Caco-2 (cell line): ENCODE measurements around the gene FITM2. TPM values are rescaled to one million over a fixed set of nuclear protein-coding genes. Genes with fewer than 3 reads are reported as not detected.
A peak's percentile ranks its signal among the peaks of the same experiment; 100 is the strongest.

Experiments
- BruUV-seq: library from RNA; stranded (reverse); fragments of 400-500 nt; replicated peaks from 2 replicates; lab custom pipeline; 2021; lab: Mats Ljungman, UMichigan
- CTCF ChIA-PET: fragments of 300-600 bp; sonication (Branson Sonifier 250); formaldehyde crosslinking; loops from one replicate; lab custom pipeline; 2022; ENCODE audit warnings: antibody characterized with exemption; lab: Charles Lee
- POLR2A ChIA-PET: fragments of 300-600 bp; sonication (Branson Sonifier 250); formaldehyde crosslinking; loops from one replicate; lab custom pipeline; 2022; ENCODE audit warnings: antibody characterized with exemption; lab: Charles Lee
- DNase-seq, 2 experiments: peaks; one replicate each; pipeline versions ENCODE4 v3.0.0 to v3.0.0-alpha.2; 2020 to 2022
- H3K27me3 ChIP-seq: replicated peaks from 2 replicates; pipeline ENCODE4 v1.6.0; 2011; ENCODE audit warnings: low read length; ENCODE audit not compliant: control insufficient read depth, insufficient read depth
- H3K36me3 ChIP-seq: 2 replicates; pipeline ENCODE4 v1.5.1; 2011; ENCODE audit warnings: low read length; ENCODE audit not compliant: control insufficient read depth, insufficient read depth
- H3K4me1 ChIP-seq: fragments of 250-450 bp; sonication (Bioruptor Pico); 2 replicates; pipeline ENCODE4 v1.5.1; 2020; ENCODE audit warnings: mild to moderate bottlenecking
- H3K4me3 ChIP-seq: 2 replicates; pipeline ENCODE4 v1.5.1; 2011; ENCODE audit warnings: low read depth, mild to moderate bottlenecking, control low read depth, low read length
- H3K9me3 ChIP-seq: fragments of 250-450 bp; sonication (Bioruptor Pico); 2 replicates; pipeline ENCODE4 v1.5.1; 2020; ENCODE audit warnings: mild to moderate bottlenecking, moderate library complexity
- H3K27ac Mint-ChIP-seq: one replicate; pipeline ENCODE4 v1.8.0; 2022; ENCODE audit warnings: mixed read lengths; ENCODE audit not compliant: unreplicated experiment
- H3K27me3 Mint-ChIP-seq: one replicate; pipeline ENCODE4 v1.8.0; 2022; ENCODE audit warnings: mixed read lengths; ENCODE audit not compliant: insufficient read depth, unreplicated experiment
- H3K36me3 Mint-ChIP-seq: one replicate; pipeline ENCODE4 v1.8.0; 2022; ENCODE audit warnings: mild to moderate bottlenecking, mixed read lengths; ENCODE audit not compliant: insufficient read depth, unreplicated experiment
- H3K4me1 Mint-ChIP-seq: one replicate; pipeline ENCODE4 v1.8.0; 2022; ENCODE audit warnings: low read depth, mixed read lengths; ENCODE audit not compliant: unreplicated experiment
- H3K4me3 Mint-ChIP-seq: one replicate; pipeline ENCODE4 v1.8.0; 2022; ENCODE audit warnings: mild to moderate bottlenecking, moderate library complexity, mixed read lengths; ENCODE audit not compliant: unreplicated experiment
- H3K9me3 Mint-ChIP-seq: one replicate; pipeline ENCODE4 v1.8.0; 2022; ENCODE audit warnings: mixed read lengths; ENCODE audit not compliant: unreplicated experiment
- CTCF ChIP-seq, 2 experiments: fragments of 200-600 bp in 1 of 2; IDR thresholded peaks; 1 replicate in 1 of 2; 2 replicates in 1 of 2; pipeline versions ENCODE4 v1.5.1 to v1.8.0; 2011 to 2022; ENCODE audit warnings: antibody characterized with exemption in 1 of 2, control low read depth in 1 of 2, inconsistent platforms in 1 of 2, low read depth in 1 of 2, low read length in 1 of 2, mild to moderate bottlenecking in 1 of 2, moderate library complexity in 1 of 2; ENCODE audit not compliant: insufficient read depth in 1 of 2, severe bottlenecking in 1 of 2, unreplicated experiment in 1 of 2
- intact Hi-C: fragments of 100-400 bp; cut with micrococcal nuclease; formaldehyde crosslinking; loops from one replicate; pipeline ENCODE4 v1.10.0; 2022; ENCODE audit not compliant: unreplicated experiment
- total RNA-seq: library from RNA; stranded (reverse); gene quantifications from 2 replicates; pipeline ENCODE4 v1.2.3, GENCODE V29; 2022

Gene FITM2
- total RNA-seq, 1 experiment from 2014 or later: 14.4 TPM

GRCh38 chr20:44356353-44356723, 45.3 kb upstream of the FITM2 start:
- POLR2A ChIA-PET: interaction anchor here (0.8 to 1.3 kb wide), 5 partner anchors 9 to 55 kb away, joined by 3 to 5 read pairs (median 4); partner anchors contain the start of gene FITM2
- CTCF ChIA-PET: interaction anchor here (1.0 to 2.2 kb wide), 6 partner anchors 13 to 138 kb away, joined by 3 to 16 read pairs (median 4); partner anchors contain the start of gene FITM2
- H3K36me3 Mint-ChIP-seq: peaks cover 37% of the 10 kb centered on the region
- no peaks in the 10 kb centered on the region for H3K27me3 Mint-ChIP-seq
- no peaks in the 10 kb centered on the region for H3K9me3 Mint-ChIP-seq
- intact Hi-C loops: loop anchor here (2.0 kb wide), 1 partner anchor 46 kb away; the partner anchor contains the start of gene FITM2
- H3K4me3 ChIP-seq: peak overlapping the region; percentile 77
- H3K4me1 Mint-ChIP-seq: peaks cover 41% of the 10 kb centered on the region
- no peak for DNase-seq
- H3K36me3 ChIP-seq: peaks cover 4% of the 10 kb centered on the region; the same call in 1 of the 2 replicates
- H3K27me3 ChIP-seq: no peaks in the 10 kb centered on the region
- peaks cover 47% of the 10 kb centered on the region for H3K4me1 ChIP-seq
- peak overlapping the region; percentile 98 for H3K27ac Mint-ChIP-seq
- no peak for TF ChIP-seq CTCF (IDR thresholded peaks at IDR 0.05; ENCODE audit: insufficient read depth in 1 of 2, low read depth in 1 of 2, low read length in 1 of 2, severe bottlenecking in 1 of 2, unreplicated experiment in 1 of 2)
- peak overlapping the region; percentile 93 for H3K4me3 Mint-ChIP-seq
- no peaks in the 10 kb centered on the region for H3K9me3 ChIP-seq
- TSS peak; percentile 32 for BruUV-seq

- no peaks in the 10 kb centered on the region for H3K27me3 Mint-ChIP-seq
- peak; percentile 96 to 97 for DNase-seq
- peaks cover 37% of the 10 kb centered on the region for H3K36me3 Mint-ChIP-seq
- no peaks in the 10 kb centered on the region for H3K9me3 Mint-ChIP-seq
- BruUV-seq: no TSS peak
- CTCF ChIA-PET: interaction anchor here (0.6 to 2.2 kb wide), 9 partner anchors 13 to 138 kb away, joined by 3 to 16 read pairs (median 4); partner anchors contain the start of gene FITM2
- H3K4me3 Mint-ChIP-seq: peak within 1 kb of the TSS; percentile 93
- Histone ChIP-seq H3K27me3 (no peaks in the 10 kb centered on the region), H3K4me3 (peak within 1 kb of the TSS; percentile 77), H3K4me1 (peaks cover 48% of the 10 kb centered on the region), H3K9me3 (no peaks in the 10 kb centered on the region), H3K36me3 (peaks cover 4% of the 10 kb centered on the region; the same call in 1 of the 2 replicates)
- intact Hi-C loops: loop anchor here (1.0 to 2.0 kb wide), 6 partner anchors 15 to 167 kb away; partner anchors contain the start of genes FITM2 and SERINC3
- POLR2A ChIA-PET: interaction anchor here (0.6 to 1.3 kb wide), 11 partner anchors 8 to 131 kb away, joined by 3 to 7 read pairs (median 4); partner anchors contain the start of gene FITM2
- peak within 1 kb of the TSS; percentile 98 for H3K27ac Mint-ChIP-seq
- TF ChIP-seq CTCF (IDR thresholded peaks at IDR 0.05; ENCODE audit: insufficient read depth in 1 of 2, low read depth in 1 of 2, low read length in 1 of 2, severe bottlenecking in 1 of 2, unreplicated experiment in 1 of 2): no peak
- H3K4me1 Mint-ChIP-seq: peaks cover 41% of the 10 kb centered on the region
Observed at GRCh38 chr20:44355498-44356352, 44.7 kb upstream of the FITM2 start, which contains the start of gene HNF4A. TSS of gene HNF4A (plus strand) at chr20:44355699. CDS start at chr20:44355805, 106 bp downstream.

GRCh38 chr20:44354979-44355497, 44.0 kb upstream of the FITM2 start:
- peak overlapping the region; percentile 93 for H3K4me3 Mint-ChIP-seq

More at GRCh38 chr20:44354979-44355497, 44.0 kb upstream of the FITM2 start:
- CTCF ChIA-PET: interaction anchor here (0.5 to 2.2 kb wide), 11 partner anchors 14 to 1951 kb away, joined by 3 to 16 read pairs (median 3); partner anchors contain the start of gene FITM2
- intact Hi-C loops: loop anchor here (1.0 to 2.0 kb wide), 5 partner anchors 15 to 168 kb away; partner anchors contain the start of gene SERINC3
- no TSS peak for BruUV-seq
- peaks cover 54% of the 10 kb centered on the region for H3K4me1 ChIP-seq
- no peaks in the 10 kb centered on the region for H3K9me3 Mint-ChIP-seq
- H3K27me3 ChIP-seq: no peaks in the 10 kb centered on the region
- H3K36me3 ChIP-seq: peaks cover 2% of the 10 kb centered on the region; the same call in 1 of the 2 replicates
- H3K36me3 Mint-ChIP-seq: peaks cover 37% of the 10 kb centered on the region
- H3K4me1 Mint-ChIP-seq: peaks cover 35% of the 10 kb centered on the region
- no peaks in the 10 kb centered on the region for H3K9me3 ChIP-seq
- POLR2A ChIA-PET: interaction anchor here (0.6 to 1.3 kb wide), 9 partner anchors 14 to 131 kb away, joined by 3 to 7 read pairs (median 5); partner anchors contain the start of gene FITM2
- H3K27me3 Mint-ChIP-seq: no peaks in the 10 kb centered on the region
- peak overlapping the region; percentile 98 for H3K27ac Mint-ChIP-seq
- no peak for DNase-seq
- no peak for TF ChIP-seq CTCF (IDR thresholded peaks at IDR 0.05; ENCODE audit: insufficient read depth in 1 of 2, low read depth in 1 of 2, low read length in 1 of 2, severe bottlenecking in 1 of 2, unreplicated experiment in 1 of 2)
- peak overlapping the region; percentile 77 for H3K4me3 ChIP-seq
